ENCODE results near the gene HCK.

HCK gene

GRCh38 chr20:32138921-32139320 is 86.9 kb downstream of the HCK start:
- Histone ChIP-seq H3K27ac (ENCODE audit: low read depth, low read length) (no peak overlapping the region), H3K4me3 (ENCODE audit: low read depth in 1 of 2, low read length in 2 of 2) (no peak overlapping the region), H3K9me3 (ENCODE audit: low read length) (no peaks in the 10 kb centered on the region), H3K27me3 (ENCODE audit: control insufficient read depth in 1 of 2, insufficient read depth in 2 of 2, low read length in 2 of 2) (no peaks in the 10 kb centered on the region), H3K9ac (ENCODE audit: low read length) (no peak overlapping the region), H3K4me1 (ENCODE audit: insufficient read depth, low read length) (no peaks in the 10 kb centered on the region), H3K36me3 (ENCODE audit: insufficient read depth, low read length) (peaks cover 75% of the 10 kb centered on the region)

DNA sequence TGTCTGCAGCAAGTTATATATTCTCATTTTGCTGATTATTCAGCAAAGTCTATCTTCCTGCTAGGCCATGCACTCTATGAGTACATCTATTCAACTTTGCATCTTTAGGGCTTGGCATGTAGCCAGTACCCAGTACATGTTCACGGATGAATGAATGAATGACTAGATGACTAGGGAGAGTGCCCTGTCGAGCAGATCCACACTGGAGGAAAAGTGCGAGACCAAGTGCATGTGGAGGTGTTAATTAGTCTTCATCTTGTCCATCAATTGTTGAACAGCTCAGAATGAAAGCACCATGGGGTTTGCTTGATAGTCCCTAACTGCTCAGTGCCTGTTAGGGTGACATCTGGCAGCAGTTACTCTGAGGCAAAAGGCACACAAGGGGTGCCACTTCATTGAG is 87.9 kb downstream of the HCK start:
- no peaks in the 10 kb centered on the region for H3K9me3 ChIP-seq (ENCODE audit: low read length)
- H3K27me3 ChIP-seq (ENCODE audit: control insufficient read depth in 1 of 2, insufficient read depth in 2 of 2, low read length in 2 of 2) = no peaks in the 10 kb centered on the region
- peaks cover 84% of the 10 kb centered on the region for H3K36me3 ChIP-seq (ENCODE audit: insufficient read depth, low read length)
- H3K9ac ChIP-seq (ENCODE audit: low read length) = no peak overlapping the region
- no peak overlapping the region for H3K4me3 ChIP-seq (ENCODE audit: low read depth in 1 of 2, low read length in 2 of 2)
- H3K4me1 ChIP-seq (ENCODE audit: insufficient read depth, low read length) = no peaks in the 10 kb centered on the region
- no peak overlapping the region for H3K27ac ChIP-seq (ENCODE audit: low read depth, low read length)

GRCh38 chr20:32140603-32141002 is 88.6 kb downstream of the HCK start:
- Histone ChIP-seq H3K9me3 (ENCODE audit: low read length) (no peaks in the 10 kb centered on the region), H3K27ac (ENCODE audit: low read depth, low read length) (no peak overlapping the region), H3K4me3 (ENCODE audit: low read depth in 1 of 2, low read length in 2 of 2) (no peak overlapping the region), H3K4me1 (ENCODE audit: insufficient read depth, low read length) (no peaks in the 10 kb centered on the region), H3K36me3 (ENCODE audit: insufficient read depth, low read length) (peaks cover 87% of the 10 kb centered on the region), H3K9ac (ENCODE audit: low read length) (no peak overlapping the region), H3K27me3 (ENCODE audit: control insufficient read depth in 1 of 2, insufficient read depth in 2 of 2, low read length in 2 of 2) (no peaks in the 10 kb centered on the region)

GRCh38 chr20:32141465-32141980 is 89.5 kb downstream of the HCK start:
- Histone ChIP-seq H3K4me1 (ENCODE audit: insufficient read depth, low read length) (no peaks in the 10 kb centered on the region), H3K9ac (ENCODE audit: low read length) (no peak overlapping the region), H3K9me3 (ENCODE audit: low read length) (no peaks in the 10 kb centered on the region), H3K36me3 (ENCODE audit: insufficient read depth, low read length) (peaks cover 90% of the 10 kb centered on the region), H3K4me3 (ENCODE audit: low read depth in 1 of 2, low read length in 2 of 2) (no peak overlapping the region), H3K27ac (ENCODE audit: low read depth, low read length) (no peak overlapping the region), H3K27me3 (ENCODE audit: control insufficient read depth in 1 of 2, insufficient read depth in 2 of 2, low read length in 2 of 2) (no peaks in the 10 kb centered on the region)

GRCh38 chr20:32142088-32142487 is 90.0 kb downstream of the HCK start:
- Histone ChIP-seq H3K36me3 (ENCODE audit: insufficient read depth, low read length) (peaks cover 85% of the 10 kb centered on the region), H3K9me3 (ENCODE audit: low read length) (no peaks in the 10 kb centered on the region), H3K9ac (ENCODE audit: low read length) (no peak overlapping the region), H3K4me1 (ENCODE audit: insufficient read depth, low read length) (no peaks in the 10 kb centered on the region), H3K4me3 (ENCODE audit: low read depth in 1 of 2, low read length in 2 of 2) (no peak overlapping the region), H3K27ac (ENCODE audit: low read depth, low read length) (no peak overlapping the region), H3K27me3 (ENCODE audit: control insufficient read depth in 1 of 2, insufficient read depth in 2 of 2, low read length in 2 of 2) (no peaks in the 10 kb centered on the region)

- H3K4me1 ChIP-seq (ENCODE audit: insufficient read depth, low read length) = no peaks in the 10 kb centered on the region
- no peak overlapping the region for H3K4me3 ChIP-seq (ENCODE audit: low read depth in 1 of 2, low read length in 2 of 2)
- H3K27me3 ChIP-seq (ENCODE audit: control insufficient read depth in 1 of 2, insufficient read depth in 2 of 2, low read length in 2 of 2) = no peaks in the 10 kb centered on the region
- peaks cover 76% of the 10 kb centered on the region for H3K36me3 ChIP-seq (ENCODE audit: insufficient read depth, low read length)
- no peak overlapping the region for H3K27ac ChIP-seq (ENCODE audit: low read depth, low read length)
- H3K9me3 ChIP-seq (ENCODE audit: low read length) = no peaks in the 10 kb centered on the region
- H3K9ac ChIP-seq (ENCODE audit: low read length) = no peak overlapping the region
These were observed 90.9 kb downstream of the HCK start for GRCh38 chr20:32142991-32143390.

DNA sequence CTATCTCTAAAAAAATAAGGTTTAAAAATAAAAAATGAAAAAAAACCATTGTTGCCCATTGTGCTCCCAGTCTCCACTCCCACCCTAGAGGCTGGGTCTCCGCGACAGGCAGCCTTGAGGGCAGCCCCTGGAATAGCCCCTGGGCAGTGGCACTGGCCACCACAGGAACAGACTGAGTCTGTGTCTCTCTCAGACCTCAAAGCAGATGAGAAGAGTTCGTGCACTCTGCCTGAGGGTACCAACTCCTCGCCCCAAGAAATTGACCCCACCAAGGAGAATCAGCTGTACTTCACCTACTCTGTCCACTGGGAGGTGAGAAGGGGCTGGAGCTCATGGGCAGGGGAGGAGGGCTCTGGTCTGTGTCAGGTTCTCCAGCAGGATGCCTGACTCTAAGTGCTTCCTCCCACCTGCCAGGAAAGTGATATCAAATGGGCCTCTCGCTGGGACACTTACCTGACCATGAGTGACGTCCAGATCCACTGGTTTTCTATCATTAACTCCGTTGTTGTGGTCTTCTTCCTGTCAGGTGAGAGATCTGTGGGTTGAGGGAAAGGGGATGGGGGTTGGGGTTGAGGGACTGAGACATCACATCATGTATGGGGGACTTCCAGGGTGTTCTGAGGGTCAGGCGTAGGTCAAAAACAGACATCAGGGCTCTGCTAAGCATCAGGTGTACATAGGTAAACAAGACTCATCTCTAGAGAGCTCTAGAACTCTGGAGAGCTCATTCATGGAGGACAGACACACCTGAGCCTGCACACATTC is 93.0 kb downstream of the HCK start:
- Histone ChIP-seq H3K9ac (ENCODE audit: low read length) (no peak overlapping the region), H3K4me3 (ENCODE audit: low read depth in 1 of 2, low read length in 2 of 2) (no peak overlapping the region), H3K9me3 (ENCODE audit: low read length) (no peaks in the 10 kb centered on the region), H3K27ac (ENCODE audit: low read depth, low read length) (no peak overlapping the region), H3K27me3 (ENCODE audit: control insufficient read depth in 1 of 2, insufficient read depth in 2 of 2, low read length in 2 of 2) (no peaks in the 10 kb centered on the region), H3K4me1 (ENCODE audit: insufficient read depth, low read length) (no peaks in the 10 kb centered on the region), H3K36me3 (ENCODE audit: insufficient read depth, low read length) (peaks cover 68% of the 10 kb centered on the region)

DNA sequence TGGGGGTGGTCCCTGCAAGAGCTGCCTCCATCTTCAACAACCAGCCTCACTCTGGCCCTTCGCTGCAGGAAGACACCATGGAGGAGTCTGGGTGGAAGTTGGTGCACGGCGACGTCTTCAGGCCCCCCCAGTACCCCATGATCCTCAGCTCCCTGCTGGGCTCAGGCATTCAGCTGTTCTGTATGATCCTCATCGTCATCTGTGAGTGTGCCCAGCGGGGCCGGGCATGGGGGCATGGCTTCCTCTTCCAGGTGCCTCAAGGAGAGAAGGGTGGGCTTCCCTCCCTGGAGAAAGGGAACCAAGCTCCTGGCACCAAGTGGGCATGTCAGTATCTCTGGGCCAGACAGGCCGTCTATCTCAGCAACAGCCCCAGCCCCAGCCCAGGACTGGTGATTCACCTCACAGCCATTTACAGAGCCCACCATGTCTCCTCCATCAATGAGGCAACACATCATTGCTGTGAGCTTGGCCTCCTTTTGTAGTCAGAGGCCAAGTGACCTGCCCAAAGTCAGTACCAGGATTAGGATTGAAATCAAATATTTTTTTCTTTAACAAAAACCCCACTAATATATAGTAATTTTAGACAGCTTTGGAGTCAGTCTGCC is 97.6 kb downstream of the HCK start:
- H3K36me3 ChIP-seq (ENCODE audit: insufficient read depth, low read length) = peaks cover 60% of the 10 kb centered on the region

DNA sequence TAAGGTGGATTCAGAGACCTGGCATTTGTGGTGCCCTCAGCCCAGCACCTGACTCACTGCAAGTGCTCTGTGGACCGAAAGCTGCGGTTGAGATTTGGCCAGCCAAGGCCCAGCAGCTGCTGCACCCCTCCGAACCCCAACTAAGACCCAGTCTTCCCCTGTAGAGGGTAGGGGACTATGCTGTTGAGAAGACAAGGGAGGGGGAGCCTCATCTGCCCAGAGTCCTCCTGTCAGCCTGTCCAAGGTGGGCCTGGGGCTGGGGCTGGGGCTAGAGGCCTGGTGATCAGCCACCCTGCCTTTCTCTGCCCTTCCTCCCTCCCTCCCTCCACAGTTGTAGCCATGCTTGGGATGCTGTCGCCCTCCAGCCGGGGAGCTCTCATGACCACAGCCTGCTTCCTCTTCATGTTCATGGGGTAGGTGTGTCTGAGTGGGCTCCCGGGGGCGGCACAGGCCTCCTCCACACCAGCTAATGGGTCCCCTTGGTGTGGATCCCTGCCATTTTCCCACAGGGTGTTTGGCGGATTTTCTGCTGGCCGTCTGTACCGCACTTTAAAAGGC is 98.3 kb downstream of the HCK start:
- no peak overlapping the region for H3K4me3 ChIP-seq (ENCODE audit: low read depth in 1 of 2, low read length in 2 of 2)
- H3K27ac ChIP-seq (ENCODE audit: low read depth, low read length) = no peak overlapping the region
- peaks cover under 1% of the 10 kb centered on the region for H3K4me1 ChIP-seq (ENCODE audit: insufficient read depth, low read length)
- no peaks in the 10 kb centered on the region for H3K9me3 ChIP-seq (ENCODE audit: low read length)
- peaks cover 53% of the 10 kb centered on the region for H3K36me3 ChIP-seq (ENCODE audit: insufficient read depth, low read length)
- H3K9ac ChIP-seq (ENCODE audit: low read length) = no peak overlapping the region
- H3K27me3 ChIP-seq (ENCODE audit: control insufficient read depth in 1 of 2, insufficient read depth in 2 of 2, low read length in 2 of 2) = no peaks in the 10 kb centered on the region

More for the DNA sequence above, 97.6 kb downstream of the HCK start:
- no peaks in the 10 kb centered on the region for H3K9me3 ChIP-seq (ENCODE audit: low read length)
- no peaks in the 10 kb centered on the region for H3K4me1 ChIP-seq (ENCODE audit: insufficient read depth, low read length)
- no peak overlapping the region for H3K27ac ChIP-seq (ENCODE audit: low read depth, low read length)
- H3K9ac ChIP-seq (ENCODE audit: low read length) = no peak overlapping the region
- H3K27me3 ChIP-seq (ENCODE audit: control insufficient read depth in 1 of 2, insufficient read depth in 2 of 2, low read length in 2 of 2) = no peaks in the 10 kb centered on the region
- H3K4me3 ChIP-seq (ENCODE audit: low read depth in 1 of 2, low read length in 2 of 2) = no peak overlapping the region
